Stimulated activated CD8-positive, alpha-beta memory T cell treated with anti-CD3 and anti-CD28 coated beads, Interleukin-12 subunit alpha, Interleukin-12 subunit beta, amount 100 ng/mL, for 24 hours (primary cell): ENCODE data around the gene MAST4.

Source experiments
- DNase-seq: peaks from one replicate; pipeline ENCODE4 v3.0.0-alpha.2; 2020; ENCODE audit errors: extremely low read depth

Gene MAST4

GRCh38 chr5:66595756-66596635, at the start of gene MAST4:
Gene MAST4 (plus strand): TSS chr5:66596393. CDS start chr5:66596656, 263 bp downstream.
- DNase-seq, result no peak

GRCh38 chr5:66546541-66546940, 49.7 kb upstream of the MAST4 start:
- DNase-seq, result no peak

GRCh38 chr5:66551338-66551737, 44.9 kb upstream of the MAST4 start:
- DNase-seq, result no peak

- DNase-seq, result no peak
Measured at GRCh38 chr5:66551945-66552344, 44.2 kb upstream of the MAST4 start.

GRCh38 chr5:66553368-66553912, 42.8 kb upstream of the MAST4 start:
- no peak for DNase-seq

GRCh38 chr5:66553916-66554575, 42.1 kb upstream of the MAST4 start:
- no peak for DNase-seq

- DNase-seq, result no peak
Measured at GRCh38 chr5:66554884-66555283, 41.3 kb upstream of the MAST4 start.

- no peak for DNase-seq
Measured at GRCh38 chr5:66558560-66558959, 37.6 kb upstream of the MAST4 start.

- DNase-seq, result no peak
Measured at GRCh38 chr5:66560371-66560770, 35.8 kb upstream of the MAST4 start.

- DNase-seq, result no peak
Measured at GRCh38 chr5:66561256-66561990, 34.8 kb upstream of the MAST4 start.

- no peak for DNase-seq
Measured at GRCh38 chr5:66565878-66566277, 30.3 kb upstream of the MAST4 start.

GRCh38 chr5:66567474-66567873, 28.7 kb upstream of the MAST4 start:
- DNase-seq, result no peak

- no peak for DNase-seq
Measured at GRCh38 chr5:66570201-66570600, 26.0 kb upstream of the MAST4 start.

- no peak for DNase-seq
Measured at GRCh38 chr5:66573733-66574132, 22.5 kb upstream of the MAST4 start.

GRCh38 chr5:66582499-66583165, 13.6 kb upstream of the MAST4 start:
- no peak for DNase-seq

- no peak for DNase-seq
Measured at GRCh38 chr5:66585291-66585690, 10.9 kb upstream of the MAST4 start.

- DNase-seq, result no peak
Measured at GRCh38 chr5:66587771-66588170, 8.4 kb upstream of the MAST4 start.

GRCh38 chr5:66596636-66597182, 516 bp downstream of the MAST4 start:
- no peak for DNase-seq

GRCh38 chr5:66597183-66597757, 1.1 kb downstream of the MAST4 start:
- DNase-seq, result no peak

GRCh38 chr5:66602621-66603020, 6.4 kb downstream of the MAST4 start:
- DNase-seq, result no peak

GRCh38 chr5:66603164-66603563, 7.0 kb downstream of the MAST4 start:
- no peak for DNase-seq
